Ascending aorta (tissue), 2 donors: ENCODE results near the gene PMPCA. TPM values are rescaled to one million over a fixed set of nuclear protein-coding genes. Genes with fewer than 3 reads are reported as not detected.

Experiments
- DNase-seq, 2 donors: peaks; one replicate each; pipeline ENCODE4 v3.0.0-alpha.2; 2019; ENCODE audit warnings: low spot score in 2 of 2
- H3K27ac ChIP-seq, 2 donors: fragments of 200-600 bp; sonication (generic); one replicate each; pipeline ENCODE4 v1.5.1; 2016 to 2017; ENCODE audit warnings: mild to moderate bottlenecking in 1 of 2
- H3K27me3 ChIP-seq: fragments of 200-600 bp; sonication (generic); one replicate; pipeline ENCODE4 v1.5.1; 2017
- H3K36me3 ChIP-seq, 2 donors: fragments of 200-600 bp; sonication (generic); one replicate each; pipeline ENCODE4 v1.5.1; 2016
- H3K4me1 ChIP-seq, 2 donors: fragments of 200-600 bp; sonication (generic); one replicate each; pipeline ENCODE4 v1.5.1; 2016 to 2017; ENCODE audit warnings: mild to moderate bottlenecking in 1 of 2
- H3K4me3 ChIP-seq, 2 donors: fragments of 200-600 bp; sonication (generic); one replicate each; pipeline ENCODE4 v1.5.1; 2016 to 2017; ENCODE audit warnings: mild to moderate bottlenecking in 1 of 2
- H3K9me3 ChIP-seq, 2 donors: fragments of 200-600 bp; sonication (generic); one replicate each; pipeline ENCODE4 v1.5.1; 2016
- intact Hi-C: fragments of 100-400 bp; cut with DNase I; formaldehyde crosslinking; loops from one replicate; pipeline ENCODE4 v1.15.1; 2023
- total RNA-seq: library from RNA; depleted of rRNA; stranded (reverse); fragments of >200 nt; gene quantifications from one replicate; pipeline ENCODE4 v1.1.0, GENCODE V29; 2016
- TF ChIP-seq, protein P1 (sequence below), 3 experiments: fragments of 200-600 bp in 2 of 3; fragments of 450-650 bp in 1 of 3; sonication (generic) in 2 of 3; IDR thresholded peaks; one replicate each; pipeline ENCODE4 v1.5.1; 2016 to 2019; ENCODE audit warnings: antibody characterized with exemption in 3 of 3, mild to moderate bottlenecking in 1 of 3, moderate library complexity in 1 of 3

Gene PMPCA
- total RNA-seq, 1 donor from 2014 or later, result 69.1 TPM

DNA sequence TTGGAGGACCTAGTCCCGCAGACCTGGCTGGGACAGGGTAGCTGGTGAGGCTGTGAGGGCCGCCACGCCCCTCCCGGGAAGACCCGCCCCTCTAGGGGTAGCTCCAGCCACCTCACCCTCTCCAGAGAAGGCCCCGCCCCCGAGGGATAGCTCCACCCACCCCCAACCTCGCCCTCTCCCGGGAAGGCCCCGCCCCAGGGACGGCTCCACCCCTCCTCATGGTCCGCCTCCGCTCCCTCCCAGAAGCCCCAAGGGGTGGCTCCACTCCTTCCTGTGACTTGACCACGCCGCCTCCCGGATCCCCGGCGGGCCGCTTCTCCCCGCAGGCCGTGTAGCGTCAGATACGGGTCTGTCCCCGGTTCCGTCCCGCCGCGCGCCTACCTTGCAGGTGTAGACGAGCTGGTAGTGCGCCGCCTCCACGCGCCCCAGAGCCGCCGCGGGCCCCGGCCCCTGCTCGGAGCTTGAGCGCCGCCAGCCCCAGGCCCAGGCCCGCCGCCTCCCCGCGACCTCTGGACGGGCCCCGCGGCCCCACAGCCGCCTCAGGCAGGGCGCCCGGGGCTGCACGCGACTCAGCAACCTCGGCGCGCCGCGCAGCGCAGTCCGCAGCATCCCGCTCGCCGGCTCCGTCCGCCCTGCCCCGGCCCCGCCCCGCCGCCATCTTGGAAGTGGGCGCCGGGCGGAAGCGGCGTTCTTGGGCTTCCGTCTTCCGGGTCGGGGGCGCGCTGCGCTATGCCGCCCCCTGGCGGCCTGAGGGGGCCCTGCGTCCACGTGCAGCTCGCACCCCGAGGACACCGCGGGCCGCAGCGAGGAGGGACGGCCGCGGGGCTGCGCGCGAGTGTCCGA, 47.1 kb upstream of the PMPCA start, which contains the start of gene DNLZ:
Gene DNLZ, minus strand, starts transcription at position 639 of the 843 bp plus-strand sequence. Its CDS starts 30 bp downstream, at position 609.
- intact Hi-C loops, result loop anchor here (1.0 to 5.0 kb wide), 7 partner anchors 18 to 184 kb away; partner anchors contain the start of genes ENTR1, GPSM1, NOTCH1 and PMPCA
- Histone ChIP-seq H3K4me1 (peaks cover 5 to 8% of the 10 kb centered on the region in 2 donors), H3K36me3 (peaks cover 4 to 6% of the 10 kb centered on the region in 2 donors), H3K4me3 (peak within 1 kb of the TSS; percentile 86 to 97), H3K9me3 (no peaks in the 10 kb centered on the region), H3K27ac (peak within 1 kb of the TSS; percentile 85 to 90), H3K27me3 (no peaks in the 10 kb centered on the region)
- TF ChIP-seq, protein P1, sequence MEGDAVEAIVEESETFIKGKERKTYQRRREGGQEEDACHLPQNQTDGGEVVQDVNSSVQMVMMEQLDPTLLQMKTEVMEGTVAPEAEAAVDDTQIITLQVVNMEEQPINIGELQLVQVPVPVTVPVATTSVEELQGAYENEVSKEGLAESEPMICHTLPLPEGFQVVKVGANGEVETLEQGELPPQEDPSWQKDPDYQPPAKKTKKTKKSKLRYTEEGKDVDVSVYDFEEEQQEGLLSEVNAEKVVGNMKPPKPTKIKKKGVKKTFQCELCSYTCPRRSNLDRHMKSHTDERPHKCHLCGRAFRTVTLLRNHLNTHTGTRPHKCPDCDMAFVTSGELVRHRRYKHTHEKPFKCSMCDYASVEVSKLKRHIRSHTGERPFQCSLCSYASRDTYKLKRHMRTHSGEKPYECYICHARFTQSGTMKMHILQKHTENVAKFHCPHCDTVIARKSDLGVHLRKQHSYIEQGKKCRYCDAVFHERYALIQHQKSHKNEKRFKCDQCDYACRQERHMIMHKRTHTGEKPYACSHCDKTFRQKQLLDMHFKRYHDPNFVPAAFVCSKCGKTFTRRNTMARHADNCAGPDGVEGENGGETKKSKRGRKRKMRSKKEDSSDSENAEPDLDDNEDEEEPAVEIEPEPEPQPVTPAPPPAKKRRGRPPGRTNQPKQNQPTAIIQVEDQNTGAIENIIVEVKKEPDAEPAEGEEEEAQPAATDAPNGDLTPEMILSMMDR (IDR thresholded peaks at IDR 0.05), result peak; percentile 94 to 99 (median 97)
- DNase-seq, result peak; percentile 75 to 98

DNA sequence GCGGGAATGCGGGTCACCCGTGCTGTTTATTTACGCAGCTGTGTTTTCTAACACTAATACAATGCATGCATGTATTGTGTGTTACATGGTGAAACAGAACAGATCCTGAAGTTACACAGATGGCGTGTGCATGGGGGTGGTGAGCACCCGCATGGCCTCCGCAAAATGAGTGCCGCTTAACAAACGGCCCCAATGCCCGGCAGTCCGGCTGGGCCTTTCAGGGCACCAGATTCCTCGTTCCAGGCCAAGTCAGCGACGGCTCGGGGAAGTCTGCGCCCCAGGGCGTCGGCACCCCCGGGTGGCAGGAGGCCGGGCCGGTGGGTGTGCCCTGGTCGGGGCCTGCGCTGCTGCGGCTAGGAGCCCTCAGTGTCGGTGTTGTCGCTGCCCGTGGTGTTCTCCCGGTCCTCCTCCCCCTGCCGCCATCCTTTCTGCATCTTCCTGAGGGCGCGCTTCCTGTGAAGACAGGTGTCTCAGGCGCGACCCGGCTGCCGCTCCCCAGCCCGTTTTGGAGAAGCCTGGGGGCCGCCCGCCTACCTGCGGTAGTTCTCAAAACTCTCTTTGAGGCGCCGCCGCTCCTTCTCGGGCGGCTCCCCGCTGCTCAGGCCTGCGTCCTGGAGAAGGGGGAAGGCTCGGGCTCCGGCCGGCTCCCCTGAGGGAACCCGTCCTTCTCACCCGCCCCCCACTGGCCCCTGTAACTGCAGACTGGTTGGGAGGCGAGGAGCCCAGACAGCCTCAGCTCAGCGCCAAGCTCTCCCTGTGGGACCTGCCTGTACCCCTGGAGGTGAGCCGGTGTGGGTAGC, 46.3 kb upstream of the PMPCA start:
- Histone ChIP-seq H3K4me3 (peak overlapping the region; percentile 86 to 97), H3K4me1 (peaks cover 5 to 8% of the 10 kb centered on the region in 2 donors), H3K27me3 (no peaks in the 10 kb centered on the region), H3K27ac (no peak overlapping the region), H3K9me3 (no peaks in the 10 kb centered on the region), H3K36me3 (peaks cover 0 to 5% of the 10 kb centered on the region in 2 donors)
- no peak for DNase-seq
- TF ChIP-seq, protein P1 (IDR thresholded peaks at IDR 0.05), result peak in 1 of 3 experiments; percentile 20
- intact Hi-C loops, result loop anchor here (1.0 to 5.0 kb wide), 7 partner anchors 19 to 183 kb away; partner anchors contain the start of genes ENTR1, GPSM1, NOTCH1 and PMPCA

DNA sequence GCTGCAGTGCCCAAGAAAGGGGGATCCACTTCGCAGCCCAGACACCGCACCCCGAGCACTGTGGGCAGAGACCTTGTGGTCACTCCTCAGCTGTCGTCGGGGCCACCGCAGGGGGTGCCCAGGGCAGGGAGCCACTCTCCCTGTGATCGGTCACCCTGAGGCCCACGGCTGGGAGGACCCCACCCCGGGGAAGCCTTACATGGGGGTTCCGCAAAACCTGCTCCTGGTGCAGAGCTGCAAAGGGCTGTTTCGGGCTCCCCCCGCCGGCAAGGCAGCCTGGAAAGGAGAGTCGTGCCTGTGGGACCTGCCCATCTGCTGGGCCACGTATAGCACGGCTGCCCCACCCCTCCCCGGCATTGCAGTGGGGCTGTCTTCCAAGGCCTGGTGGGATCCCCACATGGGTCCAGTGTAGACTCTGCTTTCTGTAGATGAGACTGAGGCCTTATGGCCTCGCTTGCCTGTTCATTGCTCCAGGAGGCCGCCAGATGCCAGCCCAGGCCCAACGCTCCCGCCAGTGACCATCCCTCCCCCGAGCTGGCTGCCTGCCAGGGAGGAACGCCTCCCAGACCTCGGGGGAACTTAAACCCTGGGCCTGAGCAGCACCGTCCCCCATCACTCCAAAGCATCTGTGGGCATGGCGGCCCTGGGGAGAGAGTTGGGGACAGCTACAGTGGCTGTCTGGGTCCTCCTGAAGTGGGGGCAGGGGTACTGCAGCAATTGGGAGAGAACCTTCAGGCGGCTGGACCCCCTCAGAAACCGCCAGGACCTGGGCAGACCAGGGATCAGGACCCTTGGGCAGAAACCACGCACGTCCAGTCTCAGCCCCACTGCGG, 45.3 kb upstream of the PMPCA start:
- TF ChIP-seq, protein P1 (IDR thresholded peaks at IDR 0.05), result no peak
- no peak for DNase-seq
- Histone ChIP-seq H3K27ac (no peak overlapping the region), H3K4me1 (peaks cover 5 to 8% of the 10 kb centered on the region in 2 donors), H3K4me3 (no peak overlapping the region), H3K9me3 (no peaks in the 10 kb centered on the region), H3K36me3 (no peaks in the 10 kb centered on the region), H3K27me3 (no peaks in the 10 kb centered on the region)
- intact Hi-C loops, result loop anchor here (5.0 kb wide), 2 partner anchors 53 to 182 kb away; partner anchors contain the start of gene NOTCH1

DNA sequence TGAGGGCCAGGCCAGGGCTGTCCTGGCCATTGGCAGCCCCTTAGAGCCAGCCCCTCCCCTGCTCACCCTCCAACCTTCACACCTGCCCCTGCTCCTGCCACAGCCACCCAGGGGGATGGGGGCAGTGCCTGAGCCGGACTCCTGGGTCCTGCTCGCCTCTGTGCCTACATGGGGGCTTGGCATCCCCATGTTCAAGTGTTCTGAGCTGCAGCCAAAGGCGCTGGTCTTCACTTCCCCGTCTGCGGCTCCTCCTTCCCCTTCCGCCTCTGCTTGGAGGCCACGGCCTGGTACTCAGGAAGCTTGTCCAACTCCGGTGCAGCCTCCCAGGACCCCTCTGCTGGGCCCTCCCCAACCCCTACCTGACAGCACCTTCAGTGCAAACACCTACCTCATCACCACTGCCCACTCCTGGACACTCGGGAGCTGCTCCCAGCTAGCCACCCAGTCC, 44.7 kb upstream of the PMPCA start:
- no peak for DNase-seq
- intact Hi-C loops, result no loop called here
- Histone ChIP-seq H3K36me3 (no peaks in the 10 kb centered on the region), H3K27me3 (no peaks in the 10 kb centered on the region), H3K9me3 (no peaks in the 10 kb centered on the region), H3K27ac (no peak overlapping the region), H3K4me3 (no peak overlapping the region), H3K4me1 (peaks cover 5 to 8% of the 10 kb centered on the region in 2 donors)
- TF ChIP-seq, protein P1 (IDR thresholded peaks at IDR 0.05), result no peak

DNA sequence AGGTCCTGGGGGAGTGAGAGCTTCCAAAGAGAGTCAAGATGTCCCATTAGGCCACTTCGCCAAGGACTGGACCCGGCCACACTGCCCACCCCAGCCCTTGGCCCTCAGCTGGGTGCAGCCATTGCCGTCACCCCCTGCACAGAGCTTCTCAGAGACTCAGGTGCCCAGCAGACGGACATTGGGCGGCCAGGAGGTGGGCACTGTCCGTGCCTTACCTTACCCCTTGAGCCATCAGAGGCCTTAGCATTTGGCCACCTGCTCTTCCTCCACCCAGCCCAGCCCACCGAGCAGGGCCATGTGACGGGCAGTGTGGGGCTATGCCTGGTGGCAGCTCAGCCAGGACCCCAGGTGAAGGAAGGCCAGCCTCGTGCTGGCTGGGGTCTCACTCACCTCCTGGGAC, 43.6 kb upstream of the PMPCA start:
- intact Hi-C loops, result no loop called here
- no peak for DNase-seq
- TF ChIP-seq, protein P1 (IDR thresholded peaks at IDR 0.05), result no peak

More for the DNA sequence above, 43.6 kb upstream of the PMPCA start:
- Histone ChIP-seq H3K9me3 (no peaks in the 10 kb centered on the region), H3K4me1 (peaks cover 5 to 8% of the 10 kb centered on the region in 2 donors), H3K27me3 (no peaks in the 10 kb centered on the region), H3K36me3 (no peaks in the 10 kb centered on the region), H3K4me3 (no peak overlapping the region), H3K27ac (no peak overlapping the region)
